NCI-H128 (cell line): ENCODE measurements around the gene PFN2.
A peak's percentile ranks its signal among the peaks of the same experiment; 100 is the strongest.
"Not testable (repeated sequence)": the region's sequence is repeated elsewhere in the genome, so short reads cannot be mapped to it uniquely, and the experiment has no call there.

Source experiments
- DNase-seq: peaks from one replicate; lab custom pipeline; 2025; ENCODE audit not compliant: unreplicated experiment; lab: John Stamatoyannopoulos, UW

Gene PFN2, protein sequence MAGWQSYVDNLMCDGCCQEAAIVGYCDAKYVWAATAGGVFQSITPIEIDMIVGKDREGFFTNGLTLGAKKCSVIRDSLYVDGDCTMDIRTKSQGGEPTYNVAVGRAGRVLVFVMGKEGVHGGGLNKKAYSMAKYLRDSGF

DNA sequence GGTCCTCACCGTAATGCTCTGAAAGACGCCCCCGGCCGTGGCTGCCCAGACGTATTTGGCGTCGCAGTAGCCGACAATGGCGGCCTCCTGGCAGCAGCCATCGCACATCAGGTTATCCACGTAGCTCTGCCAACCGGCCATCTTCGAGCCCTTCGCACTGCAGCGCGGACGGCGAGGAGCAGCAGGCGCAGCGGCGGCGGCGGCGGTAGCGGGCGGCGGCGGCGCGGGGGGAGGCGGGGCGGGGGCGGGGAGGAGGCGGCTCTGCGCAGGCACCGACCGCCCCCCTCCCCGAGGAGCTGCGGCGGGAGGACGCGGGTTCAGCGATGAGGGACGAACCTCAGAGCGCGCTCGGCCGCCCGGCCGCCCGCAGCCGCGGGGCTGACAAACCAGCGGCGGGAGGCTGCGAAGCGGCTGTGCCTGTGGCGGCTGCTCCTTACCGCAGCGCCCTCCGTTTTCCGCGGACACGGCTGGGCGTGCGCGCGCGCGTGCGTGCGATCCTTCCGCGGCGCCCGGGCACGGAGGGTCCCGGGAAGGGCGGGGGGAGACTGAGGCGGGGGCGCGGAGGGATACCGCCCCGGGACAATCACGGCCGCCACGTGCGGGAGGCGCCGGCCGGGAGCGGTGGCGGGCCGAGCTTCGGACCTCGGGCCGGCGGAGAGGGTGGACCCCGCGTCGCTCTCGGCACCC, at the start of gene PFN2:
TSS of gene PFN2 (minus strand) at position 180 of the 687 bp plus-strand sequence. CDS start at position 141, 39 bp downstream.
- peak; percentile 86 for DNase-seq

DNA sequence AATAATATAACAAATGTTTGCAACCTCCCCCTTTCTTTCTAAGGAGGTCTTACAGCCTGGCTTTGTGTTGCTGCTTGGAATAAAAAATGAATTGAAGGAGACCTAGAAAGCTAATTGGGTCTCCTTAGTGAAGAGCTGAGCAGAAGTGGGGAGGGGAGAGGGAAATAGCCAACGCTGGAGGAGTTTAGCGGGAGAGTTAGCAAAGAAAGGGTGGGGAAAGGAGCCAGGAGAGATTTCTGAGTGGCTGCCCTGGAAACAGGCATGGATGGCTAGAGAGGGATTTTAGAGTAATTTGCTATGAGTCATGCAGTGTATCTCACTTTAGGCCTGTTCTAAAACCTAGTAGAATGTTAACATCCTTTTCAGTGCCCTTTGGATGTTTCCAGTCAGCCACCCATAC, 45.2 kb upstream of the PFN2 start:
- DNase-seq, result no peak

DNA sequence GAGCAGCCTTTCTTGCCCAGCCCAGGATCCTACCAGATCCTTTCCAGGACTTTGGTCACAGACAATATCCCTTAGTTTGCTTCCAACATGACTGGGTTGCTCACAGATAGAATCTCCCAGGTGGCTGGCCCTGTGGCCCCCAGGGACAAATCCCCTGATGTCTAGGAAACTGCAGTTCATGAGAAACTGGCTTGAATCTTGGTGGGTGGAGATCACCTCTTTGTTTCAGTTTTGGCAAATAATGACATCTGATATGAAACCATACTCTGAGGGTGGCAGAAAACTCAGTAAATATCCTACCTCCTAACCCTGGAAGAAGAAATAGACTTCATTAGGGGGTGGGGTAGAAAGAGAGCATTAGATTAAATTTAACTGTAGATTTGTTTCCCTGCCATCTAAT, 44.1 kb upstream of the PFN2 start:
- DNase-seq, result no peak

DNA sequence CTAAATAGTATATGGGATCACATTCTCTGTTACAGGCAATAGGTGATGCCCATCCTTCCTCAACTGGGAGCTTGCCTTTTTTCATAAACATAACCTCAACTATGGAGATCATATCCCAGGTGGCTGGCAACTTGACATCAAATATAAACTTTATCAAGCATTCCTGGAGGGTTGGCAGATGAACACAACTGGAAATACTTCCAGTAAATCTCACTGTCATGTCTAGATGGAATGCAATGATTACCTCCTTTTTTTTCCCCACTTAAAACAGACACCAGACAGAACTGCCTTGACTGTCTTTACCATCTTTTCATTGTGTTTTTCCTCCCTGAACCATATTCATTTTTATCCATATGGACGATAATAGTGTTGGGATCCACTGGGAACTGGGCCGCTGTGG, 43.1 kb upstream of the PFN2 start:
- DNase-seq, result no peak

DNA sequence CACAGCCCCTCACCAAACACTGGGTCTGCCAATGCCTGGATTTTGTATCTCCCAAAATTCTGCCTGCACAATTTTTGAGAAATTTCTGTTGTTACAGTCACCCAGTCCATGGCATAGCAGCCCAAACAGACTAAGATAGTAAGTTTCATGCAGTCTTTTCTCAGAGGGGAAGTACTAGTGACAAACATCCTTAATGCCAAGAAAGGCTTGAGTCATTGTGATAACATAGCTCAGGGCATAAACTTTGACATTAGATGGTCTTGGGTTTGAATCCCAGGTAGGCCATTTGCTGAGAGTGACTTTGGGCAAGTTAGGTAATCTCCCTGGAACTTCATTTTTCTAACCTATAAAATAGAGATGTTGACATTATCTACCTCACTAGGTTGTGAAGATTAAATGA, 36.1 kb upstream of the PFN2 start:
- no peak for DNase-seq

DNA sequence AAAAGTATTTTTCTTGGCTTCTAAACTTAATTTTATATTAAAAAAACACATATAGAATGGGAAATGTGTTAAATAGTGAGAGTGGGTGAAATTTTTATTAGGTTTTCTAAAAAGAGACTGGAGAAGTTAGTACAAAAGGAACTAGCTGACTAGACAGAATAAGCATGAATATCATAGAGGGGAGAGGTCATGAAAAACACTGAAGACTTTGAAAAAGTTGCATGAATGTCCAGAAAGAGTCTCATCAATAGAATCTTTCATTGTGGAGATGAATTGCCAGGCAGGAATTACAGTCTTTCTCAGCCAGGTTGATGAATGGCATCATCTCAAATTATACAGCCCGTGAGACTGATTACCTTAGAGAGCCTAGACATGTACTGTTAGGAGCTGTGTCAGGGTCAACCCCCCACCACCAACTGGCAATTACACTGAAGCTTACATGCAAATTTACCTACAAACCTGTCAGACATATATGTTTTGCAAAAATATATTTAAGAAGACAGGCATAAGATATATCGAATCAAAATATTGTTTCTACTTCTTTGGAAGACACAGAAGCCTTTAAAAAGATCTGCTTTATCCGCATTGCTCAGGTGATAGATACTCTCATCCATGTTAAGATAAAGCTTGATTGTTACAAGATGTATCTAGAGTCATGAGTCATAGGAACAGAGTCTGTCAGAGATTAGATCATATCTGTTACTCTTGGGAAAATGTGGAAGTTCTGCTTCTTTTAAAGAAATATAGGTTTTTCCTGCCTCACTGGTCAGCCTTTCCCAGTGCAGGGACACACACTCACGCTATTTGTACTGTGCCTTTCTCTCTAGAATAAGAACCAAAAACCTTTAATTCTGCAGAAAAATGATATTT, 34.8 kb upstream of the PFN2 start:
- DNase-seq, result no peak

DNA sequence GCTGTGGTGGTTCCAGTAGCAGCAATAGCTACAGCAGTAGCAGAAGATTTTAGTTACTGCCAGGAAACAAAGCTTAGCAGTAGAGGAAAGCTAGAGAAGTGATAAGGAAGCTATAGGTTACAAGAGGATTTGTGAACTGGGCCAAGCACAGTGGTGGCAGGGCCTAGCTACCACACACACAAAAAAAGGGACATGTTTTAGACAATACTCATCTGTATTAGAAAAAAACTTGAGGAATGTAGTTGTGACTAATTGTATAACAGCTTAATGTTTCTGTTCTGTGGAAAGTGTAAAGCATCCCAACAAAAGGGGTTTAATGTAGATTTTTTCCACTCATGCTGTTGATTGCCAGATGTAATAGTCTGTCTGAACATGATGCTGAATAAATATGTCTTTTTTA, 29.9 kb upstream of the PFN2 start:
- DNase-seq, result no peak

DNA sequence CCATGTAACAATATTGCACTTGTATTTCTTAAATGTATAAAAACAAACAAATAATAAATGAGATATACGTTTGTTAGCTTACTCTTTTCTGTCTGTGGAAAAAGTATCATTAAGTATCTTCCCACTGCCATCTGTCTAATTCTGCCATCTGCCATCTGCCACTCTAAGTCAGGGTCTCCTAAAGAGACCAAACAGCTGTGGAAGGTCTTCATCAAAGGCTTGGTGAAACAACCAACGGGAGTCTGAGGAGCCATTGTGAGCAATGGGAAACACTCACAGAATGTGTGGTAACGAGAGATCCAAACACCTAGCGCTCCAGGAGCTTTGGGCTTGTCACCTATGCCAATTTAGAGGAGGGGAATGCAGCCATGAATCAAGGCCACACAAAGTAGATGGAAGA, 28.7 kb upstream of the PFN2 start:
- DNase-seq, result no peak

DNA sequence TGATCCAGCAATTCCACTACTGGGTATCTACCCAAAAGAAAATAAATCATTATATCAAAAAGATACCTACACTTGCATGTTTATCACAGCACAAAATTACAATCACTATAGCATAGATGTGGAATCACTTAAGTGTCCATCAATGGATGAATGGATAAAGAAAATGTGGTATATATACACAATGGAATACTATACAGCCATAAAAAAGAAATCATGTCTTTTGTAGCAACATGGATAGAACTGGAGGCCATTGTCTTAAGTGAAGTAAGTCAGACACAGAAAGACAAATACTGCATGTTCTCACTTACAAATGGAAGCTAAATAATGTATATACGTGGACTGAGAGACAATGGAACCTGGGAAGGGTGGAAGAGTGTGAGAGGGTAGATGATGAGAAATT, 28.3 kb upstream of the PFN2 start:
- DNase-seq, result no peak

DNA sequence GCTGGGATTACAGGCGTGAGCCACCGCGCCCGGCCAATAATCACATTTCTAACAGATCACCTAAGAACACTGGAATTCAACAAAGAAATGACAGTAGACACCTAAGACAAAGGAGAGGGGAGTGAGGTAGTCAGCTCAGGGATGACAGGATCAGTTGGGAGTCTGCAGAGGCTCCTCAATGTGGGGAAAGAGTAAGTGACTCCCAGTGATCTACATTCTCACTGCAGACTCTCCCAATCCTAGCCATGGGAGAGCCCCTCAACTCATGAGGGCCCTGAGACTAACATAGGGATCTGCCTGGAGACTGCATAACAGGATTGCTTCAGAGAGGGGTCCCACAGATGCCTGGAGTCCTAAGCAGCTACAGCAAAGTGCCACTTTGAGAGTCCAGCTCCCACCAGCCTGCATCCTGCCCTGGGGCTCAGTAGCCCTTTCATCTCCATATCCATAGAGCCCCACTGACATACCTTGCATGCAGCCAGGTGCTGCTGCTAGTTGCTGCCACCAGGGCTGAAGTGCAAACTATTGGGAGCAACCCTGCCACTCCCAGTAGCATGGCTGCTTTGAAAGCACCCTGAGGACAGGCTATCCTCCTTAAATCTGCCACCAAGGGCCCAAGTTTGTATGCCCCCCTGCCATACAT, 21.8 kb upstream of the PFN2 start:
- no peak for DNase-seq

DNA sequence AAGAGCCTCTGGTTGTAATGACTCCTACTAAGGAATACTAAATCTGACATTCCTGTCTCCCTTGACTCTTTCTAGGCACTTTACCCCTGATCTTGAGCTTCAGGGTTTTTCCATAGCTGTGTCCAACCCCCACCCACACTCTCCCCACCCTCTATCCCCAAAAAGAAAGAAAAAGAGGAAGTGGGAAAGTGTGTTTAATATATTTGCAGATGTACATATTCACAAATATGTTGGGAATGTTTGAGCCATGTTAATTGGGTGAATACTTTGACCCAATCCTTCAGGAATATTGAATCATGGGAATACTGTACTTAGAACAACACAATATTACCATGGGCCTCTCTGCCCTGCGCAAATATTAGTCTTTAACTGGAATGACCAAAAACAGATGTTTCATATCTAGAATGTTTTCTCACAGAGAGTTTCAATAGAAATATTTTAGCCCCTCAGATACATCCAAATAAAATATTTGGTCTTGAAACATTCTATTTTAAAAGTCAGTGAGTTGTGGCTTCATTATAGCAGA, 19.8 kb upstream of the PFN2 start:
- no peak for DNase-seq

DNA sequence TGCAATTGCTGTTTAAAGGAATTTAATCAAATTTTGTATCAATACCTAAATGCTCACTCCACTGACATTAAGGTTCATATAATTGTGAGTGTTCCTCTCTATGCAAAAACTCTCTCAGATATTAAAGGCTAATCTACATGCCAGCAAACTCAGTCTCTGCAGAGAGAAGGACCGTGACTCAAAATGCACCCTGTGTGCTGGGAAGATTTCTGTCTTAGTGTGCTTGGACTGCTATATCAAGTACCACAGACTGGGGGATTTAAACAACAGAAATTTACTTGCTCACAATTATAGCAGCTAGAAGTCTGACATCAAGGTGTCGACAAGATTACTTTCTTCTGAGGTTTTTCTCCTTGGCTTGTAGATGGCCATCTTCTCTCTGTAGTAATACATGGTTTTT, 18.6 kb upstream of the PFN2 start:
- no peak for DNase-seq

DNA sequence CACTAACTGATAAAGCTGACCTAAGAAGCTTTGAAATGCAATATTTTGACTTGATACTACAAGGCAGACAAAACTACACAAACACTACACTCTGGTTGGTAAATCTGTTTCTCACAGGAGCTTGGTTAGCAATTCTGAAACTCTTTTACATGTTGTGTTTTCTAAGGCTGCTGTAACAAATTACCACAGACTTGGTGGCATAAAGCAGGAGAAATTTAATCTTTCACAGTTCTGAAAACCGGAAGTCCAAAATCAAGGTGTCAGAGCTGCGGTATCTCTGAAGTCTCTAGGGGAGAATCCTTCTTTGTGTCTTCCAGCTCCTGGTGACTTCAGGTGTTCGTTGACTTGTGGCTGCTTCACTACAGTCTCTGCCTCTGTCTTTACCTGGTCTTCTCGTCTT, 12.9 kb upstream of the PFN2 start:
- DNase-seq, result no peak

DNA sequence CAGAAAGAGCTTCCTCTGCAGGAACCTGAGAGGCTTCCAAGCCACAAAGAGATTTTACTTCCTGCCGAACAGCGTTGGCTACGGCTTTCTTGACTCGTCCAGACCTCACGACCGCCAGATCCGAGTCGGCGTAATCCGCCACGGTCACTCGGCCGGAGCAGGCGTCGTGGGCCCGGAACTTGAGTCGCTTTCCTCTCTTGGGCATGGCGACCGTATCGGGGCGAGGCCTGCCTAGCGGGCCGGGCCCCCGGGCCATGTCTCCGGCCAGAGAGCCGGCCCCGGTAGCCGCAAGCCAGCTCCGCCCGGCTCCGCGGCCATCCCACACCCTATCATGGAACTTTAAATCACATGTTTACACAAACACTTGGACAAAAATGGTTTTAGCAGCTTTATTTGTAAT, 12.4 kb upstream of the PFN2 start:
- not testable (repeated sequence) for DNase-seq

DNA sequence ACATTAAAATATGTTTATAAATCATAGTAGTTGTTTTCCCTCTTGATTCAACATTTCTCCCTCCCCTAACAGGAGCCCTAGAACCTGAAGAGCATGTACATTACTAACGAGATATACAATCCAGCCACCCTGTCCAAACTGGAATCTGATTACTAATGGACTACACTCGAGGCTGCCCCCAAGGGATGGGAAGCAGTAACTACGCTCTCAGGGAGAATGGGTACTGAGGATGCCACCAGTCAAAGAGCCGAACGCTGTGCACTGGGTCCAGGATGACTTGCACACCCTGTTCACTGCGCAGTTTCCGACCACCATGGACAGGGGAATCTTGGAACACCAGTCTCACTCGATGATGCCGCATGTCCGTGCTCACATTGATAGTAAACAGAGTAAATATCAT, 11.3 kb upstream of the PFN2 start:
- not testable (repeated sequence) for DNase-seq

DNA sequence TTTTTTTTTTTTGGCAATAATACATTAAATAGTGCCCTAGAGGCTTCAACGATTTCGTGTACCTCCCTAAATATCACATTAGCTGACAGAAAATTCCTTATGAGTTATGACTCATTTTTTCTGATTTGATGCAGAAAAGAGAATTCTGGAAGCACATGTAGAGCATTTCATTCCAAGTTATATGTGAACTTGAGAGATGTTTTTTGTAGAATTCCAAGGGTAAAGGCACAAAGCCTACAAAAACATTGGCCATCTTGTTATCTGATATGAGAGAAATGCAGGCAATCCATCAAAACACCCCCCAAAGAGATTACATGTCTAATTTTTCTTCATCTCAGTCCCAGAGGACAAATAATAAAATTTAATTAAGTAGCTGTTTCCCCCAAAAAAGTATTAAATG, 6.7 kb upstream of the PFN2 start:
- no peak for DNase-seq

DNA sequence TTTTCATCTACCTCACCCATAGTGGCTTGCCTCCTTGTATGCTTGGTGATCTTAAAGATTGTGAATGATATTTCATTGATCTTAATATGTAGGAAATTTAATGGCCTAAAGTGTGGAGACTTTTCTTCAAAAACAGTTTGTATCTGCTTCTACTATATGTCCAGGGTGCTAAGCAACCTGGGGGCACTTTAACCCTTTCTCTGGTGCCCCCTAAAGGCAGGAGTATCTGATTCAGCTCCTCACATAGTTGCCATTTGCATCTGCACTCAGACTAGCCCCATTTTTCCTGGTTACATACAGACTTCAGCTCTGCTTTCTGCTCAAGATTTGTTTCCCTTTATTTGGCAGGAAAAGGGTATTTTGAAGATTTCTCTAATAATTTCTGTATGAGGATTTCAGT, 5.2 kb upstream of the PFN2 start:
- DNase-seq, result no peak

DNA sequence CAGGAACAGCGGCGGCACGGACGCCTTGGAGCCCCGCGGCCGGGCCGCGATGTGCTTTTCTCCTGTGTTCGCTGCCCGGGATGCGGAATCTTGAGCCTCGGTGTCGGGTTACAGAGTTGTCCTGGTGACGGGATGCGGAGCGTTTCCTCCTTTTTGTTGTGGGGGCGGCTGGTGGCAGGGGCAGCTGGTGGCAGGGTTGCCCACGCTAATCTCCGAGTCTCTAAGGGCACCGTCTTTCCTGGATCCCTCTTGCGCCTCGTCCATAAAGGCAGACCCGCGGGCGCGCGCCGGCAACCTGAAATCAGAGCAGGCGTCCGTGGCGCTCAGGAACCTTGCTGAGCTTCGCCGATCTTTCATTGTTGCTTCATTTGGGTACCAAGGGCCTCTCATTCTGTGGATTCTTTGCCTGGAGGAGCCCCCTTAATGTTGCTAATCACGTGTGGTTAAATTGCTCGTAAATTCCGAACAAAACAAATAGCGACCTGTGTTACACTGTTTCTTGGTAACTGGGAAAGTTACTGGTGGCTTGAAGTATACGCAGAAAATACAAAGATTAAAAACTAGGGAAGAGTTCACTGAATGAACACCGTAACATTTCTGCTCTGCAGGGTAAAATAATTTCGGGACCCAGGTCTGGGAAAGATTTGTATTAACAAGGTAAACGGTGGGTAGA, 844 bp upstream of the PFN2 start:
- peak; percentile 92 for DNase-seq

DNA sequence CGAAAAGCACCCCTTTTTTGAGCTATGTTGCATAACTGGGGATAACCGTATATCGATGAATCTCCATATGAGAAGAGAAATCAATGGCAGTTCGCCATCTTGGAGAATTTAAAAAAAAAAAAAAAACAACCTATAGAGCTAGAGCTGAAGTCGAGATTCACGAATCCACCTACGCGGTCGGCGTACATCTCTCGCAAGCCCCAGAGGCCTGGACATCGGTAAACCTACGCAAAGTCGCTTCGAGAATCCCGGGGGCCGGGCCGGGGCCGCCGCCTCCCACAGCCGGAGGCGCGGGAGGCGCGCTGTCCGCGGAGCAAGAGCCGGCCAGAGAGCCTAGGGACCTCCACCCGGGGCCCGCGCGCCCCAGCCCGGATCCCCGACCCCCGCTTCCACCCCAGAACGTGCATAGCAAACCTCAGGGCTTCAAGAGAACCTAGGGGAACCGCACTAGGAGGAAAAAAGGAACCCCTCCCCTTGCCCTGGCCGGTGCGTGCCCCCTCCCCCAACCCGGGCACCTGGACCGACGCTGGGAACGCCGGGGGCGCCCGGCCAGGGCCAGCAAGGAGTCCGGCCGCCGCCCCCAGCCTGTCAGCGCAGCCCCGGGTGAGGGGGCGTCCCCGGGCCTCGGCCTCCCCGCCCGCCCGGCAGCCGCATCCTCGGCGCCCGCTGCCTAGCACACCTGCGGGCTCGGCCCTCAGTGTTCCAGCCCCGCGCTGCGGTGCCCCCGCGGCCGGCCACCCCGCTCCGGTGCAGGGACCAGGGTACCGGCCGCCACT, 567 bp downstream of the PFN2 start:
- DNase-seq, result peak; percentile 79
